ENCODE results near the gene SNRPB.
A peak's percentile ranks its signal among the peaks of the same experiment; 100 is the strongest.

Gene SNRPB

GRCh38 chr20:2473516-2473915 is 2.9 kb upstream of the SNRPB start:
- no peak for DNase-seq

- peak; percentile 14 for DNase-seq
These were observed 582 bp downstream of the SNRPB start for GRCh38 chr20:2469991-2470422.

- no peak for DNase-seq
These were observed 1.8 kb downstream of the SNRPB start for GRCh38 chr20:2468581-2469407.

- DNase-seq, result no peak
These were observed 3.2 kb downstream of the SNRPB start for GRCh38 chr20:2467412-2467811.

- no peak for DNase-seq
These were observed 5.5 kb downstream of the SNRPB start for GRCh38 chr20:2465100-2465499.

- no peak for DNase-seq
These were observed 6.8 kb downstream of the SNRPB start for GRCh38 chr20:2463616-2464365.

GRCh38 chr20:2462484-2462883 is 8.1 kb downstream of the SNRPB start:
- DNase-seq, result no peak

- DNase-seq, result no peak
These were observed 9.7 kb downstream of the SNRPB start for GRCh38 chr20:2460752-2461424.

GRCh38 chr20:2459981-2460751 is 10.4 kb downstream of the SNRPB start:
- no peak for DNase-seq

GRCh38 chr20:2458919-2459499 is 11.6 kb downstream of the SNRPB start:
- DNase-seq, result no peak

- no peak for DNase-seq
These were observed 14.7 kb downstream of the SNRPB start for GRCh38 chr20:2455771-2456497.

- no peak for DNase-seq
These were observed 16.8 kb downstream of the SNRPB start for GRCh38 chr20:2453792-2454191.

GRCh38 chr20:2451939-2452732 is 18.5 kb downstream of the SNRPB start:
- no peak for DNase-seq

- no peak for DNase-seq
These were observed 19.2 kb downstream of the SNRPB start for GRCh38 chr20:2451422-2451821.

- DNase-seq, result no peak
These were observed 21.2 kb downstream of the SNRPB start for GRCh38 chr20:2449386-2449785.

GRCh38 chr20:2446845-2447244 is 23.7 kb downstream of the SNRPB start:
- DNase-seq, result no peak

GRCh38 chr20:2431185-2431584 is 39.4 kb downstream of the SNRPB start:
- no peak for DNase-seq

GRCh38 chr20:2430538-2430937 is 40.1 kb downstream of the SNRPB start:
- no peak for DNase-seq

GRCh38 chr20:2429051-2429450 is 41.5 kb downstream of the SNRPB start:
- DNase-seq, result no peak

- DNase-seq, result no peak
These were observed 49.3 kb downstream of the SNRPB start for GRCh38 chr20:2421247-2421646.

- no peak for DNase-seq
These were observed 50.1 kb downstream of the SNRPB start for GRCh38 chr20:2420510-2420909.

Data from GF-D8 (cell line).